GM12878 (cell line): Measurements from ENCODE around the gene POMC. TPM values are rescaled to one million over a fixed set of nuclear protein-coding genes. Genes with fewer than 3 reads are reported as not detected.
"Not testable (repeated sequence)": the region's sequence is repeated elsewhere in the genome, so short reads cannot be mapped to it uniquely, and the experiment has no call there.

ENCODE experiments used
- ATAC-seq: fragments of 200-7000 bp; cut with Tn5 transposase; 3 replicates; pipeline ENCODE4 v1.9.1; 2020; ENCODE audit warnings: mild to moderate bottlenecking, moderate library complexity
- BruUV-seq: library from RNA; stranded (reverse); fragments of 400-500 nt; replicated peaks from 2 replicates; lab custom pipeline; 2021; lab: Mats Ljungman, UMichigan
- CTCF ChIA-PET: fragments of 300-600 bp; sonication (Branson Sonifier 250); formaldehyde crosslinking; extraction: SDS; loops from one replicate; lab custom pipeline; 2021; ENCODE audit warnings: inconsistent platforms; lab: Yijun Ruan, JAX
- POLR2A ChIA-PET: fragments of 350-600 bp; formaldehyde crosslinking; extraction: SDS; loops from one replicate; lab custom pipeline; 2021; ENCODE audit warnings: inconsistent platforms; lab: Charles Lee
- RAD21 ChIA-PET: fragments of 300-600 bp; sonication (Branson Sonifier 250); formaldehyde crosslinking; loops from one replicate; lab custom pipeline; 2023; ENCODE audit warnings: antibody characterized with exemption; ENCODE audit not compliant: unreplicated experiment; lab: Charles Lee
- SMC1A ChIA-PET: fragments of 300-600 bp; sonication (Branson Sonifier 250); formaldehyde crosslinking; loops from one replicate; lab custom pipeline; 2023; ENCODE audit not compliant: unreplicated experiment, uncharacterized antibody; lab: Charles Lee
- DNase-seq: peaks from one replicate; pipeline ENCODE4 v3.0.0-alpha.2; 2011; ENCODE audit warnings: low read depth, low spot score
- FAIRE-seq: peaks from 3 replicates; lab custom pipeline; 2011; peaks lifted over from hg19 to GRCh38; lab: Jason Lieb, UNC
- H2AFZ ChIP-seq: 2 replicates; pipeline ENCODE4 v1.6.0; 2011; ENCODE audit warnings: low read depth, low read length, control low read depth; ENCODE audit not compliant: control insufficient read depth
- H3K27ac ChIP-seq: 2 replicates; pipeline ENCODE4 v1.5.1; 2011; ENCODE audit warnings: control low read depth; ENCODE audit not compliant: control insufficient read depth, insufficient read depth
- H3K27me3 ChIP-seq, 2 experiments: replicated peaks in 1 of 2; 2 replicates each; pipeline versions ENCODE4 v1.6.0 to v1.6.1; 2011; ENCODE audit warnings: low read length in 1 of 2; ENCODE audit not compliant: control insufficient read depth in 2 of 2, insufficient read depth in 2 of 2
- H3K36me3 ChIP-seq, 2 experiments: 2 replicates each; pipeline ENCODE4 v1.5.1; 2011; ENCODE audit warnings: low read length in 1 of 2; ENCODE audit not compliant: control insufficient read depth in 2 of 2, insufficient read depth in 2 of 2
- H3K4me1 ChIP-seq: 2 replicates; pipeline ENCODE4 v1.6.1; 2011; ENCODE audit warnings: mild to moderate bottlenecking, low read length, moderate library complexity, mixed read lengths; ENCODE audit not compliant: control insufficient read depth, insufficient read depth
- H3K4me2 ChIP-seq: 2 replicates; pipeline ENCODE4 v1.6.0; 2011; ENCODE audit warnings: control low read depth; ENCODE audit not compliant: control insufficient read depth, insufficient read depth
- H3K4me3 ChIP-seq: fragments of 200-600 bp; sonication (generic); 2 replicates; pipeline ENCODE4 v1.5.1; 2016
- H3K79me2 ChIP-seq: 2 replicates; pipeline ENCODE4 v1.6.0; 2011; ENCODE audit warnings: low read length; ENCODE audit not compliant: control insufficient read depth, insufficient read depth
- H3K9ac ChIP-seq: 2 replicates; pipeline ENCODE4 v1.8.0; 2011; ENCODE audit warnings: low read length, control low read depth, mixed read lengths; ENCODE audit not compliant: control insufficient read depth, insufficient read depth
- H3K9me3 ChIP-seq: replicated peaks from 3 replicates; pipeline ENCODE4 v1.5.1; 2011; ENCODE audit warnings: mild to moderate bottlenecking, low read length; ENCODE audit not compliant: control insufficient read depth, insufficient read depth
- H4K20me1 ChIP-seq: 2 replicates; pipeline ENCODE4 v1.6.0; 2011; ENCODE audit not compliant: control insufficient read depth, insufficient read depth
- FOS ChIP-seq: IDR thresholded peaks from 3 replicates; pipeline ENCODE4 v1.6.1; 2011; ENCODE audit warnings: borderline replicate concordance; ENCODE audit not compliant: insufficient read length; ENCODE audit errors: extremely low read depth
- ZNF274 ChIP-seq: IDR thresholded peaks from one replicate; pipeline ENCODE4 v1.8.0; 2011; ENCODE audit not compliant: insufficient read length, insufficient read depth
- WGBS: methylation state at CpG from one replicate; pipeline ENCODE4 v1.1.6; 2016; ENCODE audit warnings: low lambda C conversion rate; ENCODE audit not compliant: insufficient replicate concordance, insufficient coverage; ENCODE audit errors: missing lambda C conversion rate; 5-methylcytosine and 5-hydroxymethylcytosine counted together
- in situ Hi-C: fragments of 300-500 bp; cut with MboI; formaldehyde crosslinking; loops from 9 replicates; pipeline ENCODE4 v1.14.3; 2018; ENCODE audit warnings: mixed read lengths
- intact Hi-C: fragments of 100-400 bp; cut with micrococcal nuclease; formaldehyde crosslinking; loops from one replicate; pipeline ENCODE4 v1.14.2; 2022; ENCODE audit not compliant: unreplicated experiment
- polyA plus RNA-seq, 11 experiments: library from polyadenylated mRNA; depleted of rRNA in 4 of 11; unstranded in 6 of 11; stranded (reverse) in 5 of 11; fragments of >200 nt; fragmentation: Nextera tagmentation in 4 of 11; fragmentation: Illumina TruSeq in 1 of 11; extraction: Ambion mirVana in 4 of 11; extraction: Trizol in 1 of 11; gene quantifications; 1 replicate in 1 of 11; 2 replicates in 10 of 11; pipeline versions ENCODE4 v1.2.1 to v1.2.3, GENCODE V29; 2011 to 2016; ENCODE audit warnings: inconsistent platforms in 2 of 11, missing spikeins in 2 of 11, low read depth in 1 of 11
- total RNA-seq, 4 experiments: library from RNA; depleted of rRNA in 3 of 4; stranded (reverse); fragments of >200 nt in 3 of 4; fragmentation: Illumina TruSeq in 1 of 4; extraction: Trizol in 1 of 4; gene quantifications; 2 replicates each; pipeline versions ENCODE4 v1.2.1 to v1.2.3, GENCODE V29; 2013 to 2021
- TF ChIP-seq, protein P1 (sequence below): fragments of 450-650 bp; IDR thresholded peaks from 2 replicates; pipeline ENCODE4 v1.6.1; 2016; ENCODE audit warnings: mild to moderate bottlenecking
- TF ChIP-seq, protein P2 (sequence below): IDR thresholded peaks from 2 replicates; pipeline ENCODE4 v1.6.1; 2011; ENCODE audit warnings: borderline replicate concordance, low read depth, mild to moderate bottlenecking, moderate library complexity, low read length; ENCODE audit not compliant: insufficient read depth, poor library complexity, severe bottlenecking

The POMC gene
- total and polyA plus RNA-seq, 10 of the 15 experiments (the other 5 are each of a cell fraction or from before 2014, with no cell fraction given): 0.05 to 14.7 (median 6.8) TPM; not detected in 1

- TF ChIP-seq ZNF274: no peak
- no peak for TF ChIP-seq FOS
- TF ChIP-seq, protein P1, sequence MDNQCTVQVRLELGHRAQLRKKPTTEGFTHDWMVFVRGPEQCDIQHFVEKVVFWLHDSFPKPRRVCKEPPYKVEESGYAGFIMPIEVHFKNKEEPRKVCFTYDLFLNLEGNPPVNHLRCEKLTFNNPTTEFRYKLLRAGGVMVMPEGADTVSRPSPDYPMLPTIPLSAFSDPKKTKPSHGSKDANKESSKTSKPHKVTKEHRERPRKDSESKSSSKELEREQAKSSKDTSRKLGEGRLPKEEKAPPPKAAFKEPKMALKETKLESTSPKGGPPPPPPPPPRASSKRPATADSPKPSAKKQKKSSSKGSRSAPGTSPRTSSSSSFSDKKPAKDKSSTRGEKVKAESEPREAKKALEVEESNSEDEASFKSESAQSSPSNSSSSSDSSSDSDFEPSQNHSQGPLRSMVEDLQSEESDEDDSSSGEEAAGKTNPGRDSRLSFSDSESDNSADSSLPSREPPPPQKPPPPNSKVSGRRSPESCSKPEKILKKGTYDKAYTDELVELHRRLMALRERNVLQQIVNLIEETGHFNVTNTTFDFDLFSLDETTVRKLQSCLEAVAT: no peak
- TF ChIP-seq, protein P2, sequence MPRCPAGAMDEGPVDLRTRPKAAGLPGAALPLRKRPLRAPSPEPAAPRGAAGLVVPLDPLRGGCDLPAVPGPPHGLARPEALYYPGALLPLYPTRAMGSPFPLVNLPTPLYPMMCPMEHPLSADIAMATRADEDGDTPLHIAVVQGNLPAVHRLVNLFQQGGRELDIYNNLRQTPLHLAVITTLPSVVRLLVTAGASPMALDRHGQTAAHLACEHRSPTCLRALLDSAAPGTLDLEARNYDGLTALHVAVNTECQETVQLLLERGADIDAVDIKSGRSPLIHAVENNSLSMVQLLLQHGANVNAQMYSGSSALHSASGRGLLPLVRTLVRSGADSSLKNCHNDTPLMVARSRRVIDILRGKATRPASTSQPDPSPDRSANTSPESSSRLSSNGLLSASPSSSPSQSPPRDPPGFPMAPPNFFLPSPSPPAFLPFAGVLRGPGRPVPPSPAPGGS: no peak
- Histone ChIP-seq H3K9ac (no peak overlapping the region), H3K4me3 (no peak overlapping the region), H3K4me2 (no peak overlapping the region), H3K79me2 (no peaks in the 10 kb centered on the region), H3K27ac (no peak overlapping the region), H3K4me1 (no peaks in the 10 kb centered on the region), H3K36me3 (no peaks in the 10 kb centered on the region), H3K27me3 (no peaks in the 10 kb centered on the region; a peak in 2 of 4 replicates), H3K9me3 (no peaks in the 10 kb centered on the region), H2AFZ (no peak overlapping the region), H4K20me1 (no peaks in the 10 kb centered on the region)
- in situ Hi-C loops: no loop called here
- FAIRE-seq (no peak), ATAC-seq (no peak), DNase-seq (no peak)
- POLR2A ChIA-PET: no interaction called here
- RAD21 ChIA-PET: no interaction called here
- CTCF ChIA-PET: interaction anchor here (0.9 to 4.5 kb wide), 2 partner anchors 14 to 16 kb away, joined by 3 to 13 read pairs; partner anchors contain the start of gene POMC
- intact Hi-C loops: no loop called here
- SMC1A ChIA-PET: no interaction called here
- whole genome bisulfite sequencing: 75% methylated on average over 12 of the region's 12 CpGs
- no TSS peak for BruUV-seq
Measured at GRCh38 chr2:25151718-25152117, 16.7 kb downstream of the POMC start.

- H3K36me3 ChIP-seq, H3K9me3 ChIP-seq, H3K9ac ChIP-seq, H3K27ac ChIP-seq, H3K79me2 ChIP-seq, in situ Hi-C loops, H4K20me1 ChIP-seq, H3K27me3 ChIP-seq, FAIRE-seq, BruUV-seq, H2AFZ ChIP-seq, H3K4me3 ChIP-seq, ATAC-seq, H3K4me1 ChIP-seq, SMC1A ChIA-PET, H3K4me2 ChIP-seq, RAD21 ChIA-PET, DNase-seq, POLR2A ChIA-PET, intact Hi-C loops: not testable (repeated sequence)
- 45% methylated on average over 5 of the region's 5 CpGs for WGBS
- CTCF ChIA-PET: interaction anchor here (4.5 kb wide), 1 partner anchor 15 kb away, joined by 13 read pairs; no protein-coding TSS in a partner anchor
Measured at GRCh38 chr2:25150993-25151392, 17.4 kb downstream of the POMC start.
